OCI-LY7 (cell line): ENCODE data around the gene CADM2. TPM values are rescaled to one million over a fixed set of nuclear protein-coding genes. Genes with fewer than 3 reads are reported as not detected.

Experiments
- BruUV-seq: library from RNA; stranded (reverse); fragments of 400-500 nt; replicated peaks from 2 replicates; lab custom pipeline; 2021; lab: Mats Ljungman, UMichigan
- CTCF ChIA-PET: fragments of 300-600 bp; sonication (Branson Sonifier 250); formaldehyde crosslinking; loops from one replicate; lab custom pipeline; 2022; ENCODE audit warnings: antibody characterized with exemption; ENCODE audit not compliant: unreplicated experiment; lab: Charles Lee
- POLR2A ChIA-PET: fragments of 300-600 bp; sonication (Branson Sonifier 250); formaldehyde crosslinking; loops from one replicate; lab custom pipeline; 2022; ENCODE audit warnings: antibody characterized with exemption; lab: Charles Lee
- DNase-seq: peaks from one replicate; pipeline ENCODE4 v3.0.0-alpha.2; 2015; ENCODE audit warnings: low spot score
- H2AFZ ChIP-seq: fragments of 200-600 bp; sonication (generic), shearing (Covaris generic); 2 replicates; pipeline ENCODE4 v1.6.1; 2014; ENCODE audit warnings: mild to moderate bottlenecking, antibody characterized with exemption, low read length, moderate library complexity
- H3K27ac ChIP-seq: fragments of 200-600 bp; sonication (generic); 2 replicates; pipeline ENCODE4 v1.5.1; 2014; ENCODE audit warnings: mixed run types, low read depth, mild to moderate bottlenecking, moderate library complexity, low read length, inconsistent platforms; ENCODE audit not compliant: poor library complexity, severe bottlenecking
- H3K36me3 ChIP-seq: fragments of 200-600 bp; sonication (generic); 2 replicates; pipeline ENCODE4 v1.6.1; 2014; ENCODE audit warnings: mild to moderate bottlenecking, antibody characterized with exemption, low read length, moderate library complexity, mixed read lengths; ENCODE audit not compliant: insufficient read depth
- H3K4me1 ChIP-seq: fragments of 200-600 bp; sonication (generic); 2 replicates; pipeline ENCODE4 v1.5.1; 2014; ENCODE audit warnings: mild to moderate bottlenecking, low read length; ENCODE audit not compliant: insufficient read depth, poor library complexity, severe bottlenecking
- H3K4me2 ChIP-seq: fragments of 200-600 bp; sonication (generic); 2 replicates; pipeline ENCODE4 v1.6.1; 2014; ENCODE audit warnings: mild to moderate bottlenecking, low read length
- H3K4me3 ChIP-seq: fragments of 200-600 bp; sonication (generic); 2 replicates; pipeline ENCODE4 v1.5.1; 2014; ENCODE audit warnings: mild to moderate bottlenecking, low read depth, low read length; ENCODE audit not compliant: poor library complexity, severe bottlenecking
- H3K79me2 ChIP-seq: fragments of 200-600 bp; sonication (generic); 2 replicates; pipeline ENCODE4 v1.6.1; 2016; ENCODE audit warnings: low read depth, mild to moderate bottlenecking, low read length, moderate library complexity, mixed read lengths; ENCODE audit not compliant: insufficient read depth
- H3K9me2 ChIP-seq: fragments of 200-600 bp; sonication (generic); 2 replicates; pipeline ENCODE4 v1.6.1; 2016; ENCODE audit warnings: mild to moderate bottlenecking, low read length, mixed read lengths; ENCODE audit not compliant: insufficient read depth
- H3K9me3 ChIP-seq: fragments of 200-600 bp; sonication (generic); 2 replicates; pipeline ENCODE4 v1.6.1; 2014; ENCODE audit warnings: mild to moderate bottlenecking, mixed run types, low read length, mixed read lengths
- H4K20me1 ChIP-seq: fragments of 200-600 bp; sonication (generic); 2 replicates; pipeline ENCODE4 v1.6.1; 2014; ENCODE audit warnings: mild to moderate bottlenecking, antibody characterized with exemption, low read length, moderate library complexity, mixed read lengths; ENCODE audit not compliant: insufficient read depth
- EZH2phosphoT487 ChIP-seq: fragments of 200-600 bp; sonication (generic); IDR thresholded peaks from 2 replicates; pipeline ENCODE4 v1.6.1; 2018; ENCODE audit warnings: low read depth, borderline replicate concordance, mild to moderate bottlenecking, mixed run types, antibody characterized with exemption, low read length, moderate library complexity, mixed read lengths
- intact Hi-C: fragments of 100-400 bp; cut with micrococcal nuclease; formaldehyde crosslinking; loops from one replicate; pipeline ENCODE4 v1.10.0; 2022; ENCODE audit not compliant: unreplicated experiment
- total RNA-seq, 2 experiments: library from RNA; depleted of rRNA in 1 of 2; stranded (reverse); fragments of >200 nt in 1 of 2; shearing (Covaris generic) in 1 of 2; gene quantifications; 2 replicates each; pipeline ENCODE4 v1.2.3, GENCODE V29; 2014 to 2022
- TF ChIP-seq, protein P1 (sequence below): fragments of 200-600 bp; sonication (generic); conservative IDR thresholded peaks from 2 replicates; pipeline ENCODE4 v1.5.1; 2014; ENCODE audit warnings: mild to moderate bottlenecking, antibody characterized with exemption, low read length, moderate library complexity, mixed read lengths

Gene CADM2
- total RNA-seq, 2 experiments from 2014 or later, result not detected

DNA sequence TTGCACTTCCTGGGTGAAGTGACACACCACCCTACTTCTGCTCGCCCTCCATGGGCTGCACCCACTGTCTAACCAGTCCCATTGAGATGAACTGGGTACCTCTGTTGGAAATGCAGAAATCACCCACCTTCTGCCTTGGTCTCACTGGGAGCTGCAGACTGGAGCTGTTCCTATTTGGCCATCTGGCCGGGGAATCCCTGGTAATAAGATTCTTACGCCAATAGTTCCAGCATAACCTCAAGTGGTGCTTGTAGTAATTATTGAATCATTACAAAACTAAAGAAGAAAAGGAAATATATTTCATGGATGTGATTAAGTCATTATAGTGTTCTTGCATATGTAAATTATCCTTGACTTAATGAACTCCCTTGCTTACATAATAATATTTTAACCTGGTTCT is 841.9 kb downstream of the CADM2 start:
- H4K20me1 ChIP-seq, result no peaks in the 10 kb centered on the region
- H3K9me2 ChIP-seq, result no peaks in the 10 kb centered on the region
- H2AFZ ChIP-seq, result no peak overlapping the region
- CTCF ChIA-PET, result no interaction called here
- intact Hi-C loops, result no loop called here
- H3K9me3 ChIP-seq, result no peaks in the 10 kb centered on the region
- H3K4me1 ChIP-seq, result no peaks in the 10 kb centered on the region
- H3K4me2 ChIP-seq, result no peak overlapping the region
- DNase-seq, result no peak
- H3K36me3 ChIP-seq, result no peaks in the 10 kb centered on the region
- POLR2A ChIA-PET, result no interaction called here
- no peak overlapping the region for H3K4me3 ChIP-seq
- BruUV-seq, result no TSS peak
- no peak overlapping the region for H3K27ac ChIP-seq
- no peaks in the 10 kb centered on the region for H3K79me2 ChIP-seq
- no peak for TF ChIP-seq EZH2phosphoT487
- TF ChIP-seq, protein P1, sequence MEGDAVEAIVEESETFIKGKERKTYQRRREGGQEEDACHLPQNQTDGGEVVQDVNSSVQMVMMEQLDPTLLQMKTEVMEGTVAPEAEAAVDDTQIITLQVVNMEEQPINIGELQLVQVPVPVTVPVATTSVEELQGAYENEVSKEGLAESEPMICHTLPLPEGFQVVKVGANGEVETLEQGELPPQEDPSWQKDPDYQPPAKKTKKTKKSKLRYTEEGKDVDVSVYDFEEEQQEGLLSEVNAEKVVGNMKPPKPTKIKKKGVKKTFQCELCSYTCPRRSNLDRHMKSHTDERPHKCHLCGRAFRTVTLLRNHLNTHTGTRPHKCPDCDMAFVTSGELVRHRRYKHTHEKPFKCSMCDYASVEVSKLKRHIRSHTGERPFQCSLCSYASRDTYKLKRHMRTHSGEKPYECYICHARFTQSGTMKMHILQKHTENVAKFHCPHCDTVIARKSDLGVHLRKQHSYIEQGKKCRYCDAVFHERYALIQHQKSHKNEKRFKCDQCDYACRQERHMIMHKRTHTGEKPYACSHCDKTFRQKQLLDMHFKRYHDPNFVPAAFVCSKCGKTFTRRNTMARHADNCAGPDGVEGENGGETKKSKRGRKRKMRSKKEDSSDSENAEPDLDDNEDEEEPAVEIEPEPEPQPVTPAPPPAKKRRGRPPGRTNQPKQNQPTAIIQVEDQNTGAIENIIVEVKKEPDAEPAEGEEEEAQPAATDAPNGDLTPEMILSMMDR, result no peak

- Histone ChIP-seq H3K27ac (no peak overlapping the region), H3K4me3 (no peak overlapping the region), H3K9me3 (no peaks in the 10 kb centered on the region), H3K4me2 (no peak overlapping the region), H3K36me3 (no peaks in the 10 kb centered on the region), H3K4me1 (no peaks in the 10 kb centered on the region), H3K79me2 (no peaks in the 10 kb centered on the region), H4K20me1 (no peaks in the 10 kb centered on the region), H2AFZ (no peak overlapping the region), H3K9me2 (no peaks in the 10 kb centered on the region)
- BruUV-seq, result no TSS peak
- CTCF ChIA-PET, result no interaction called here
- TF ChIP-seq, protein P1, result peak; percentile 38; the same call in 1 of the 2 replicates
- TF ChIP-seq EZH2phosphoT487, result no peak
- intact Hi-C loops, result no loop called here
- POLR2A ChIA-PET, result no interaction called here
- peak; percentile 3 for DNase-seq
Measured at GRCh38 chr3:85801955-85802354, 843.2 kb downstream of the CADM2 start.

GRCh38 chr3:85808755-85809154 is 850.0 kb downstream of the CADM2 start:
- no peak overlapping the region for H2AFZ ChIP-seq
- H3K36me3 ChIP-seq, result no peaks in the 10 kb centered on the region
- intact Hi-C loops, result no loop called here
- ChIA-PET POLR2A (interaction anchor here (0.6 kb wide), 2 partner anchors 27 to 119 kb away, joined by 3 read pairs; no protein-coding TSS in a partner anchor), CTCF (no interaction called here)
- H3K9me2 ChIP-seq, result no peaks in the 10 kb centered on the region
- no peaks in the 10 kb centered on the region for H3K9me3 ChIP-seq
- no peak for TF ChIP-seq EZH2phosphoT487
- TF ChIP-seq, protein P1, result no peak
- no peaks in the 10 kb centered on the region for H3K4me1 ChIP-seq
- no peak overlapping the region for H3K4me3 ChIP-seq
- no peak overlapping the region for H3K4me2 ChIP-seq
- H4K20me1 ChIP-seq, result no peaks in the 10 kb centered on the region
- no peaks in the 10 kb centered on the region for H3K79me2 ChIP-seq
- DNase-seq, result no peak
- BruUV-seq, result no TSS peak
- H3K27ac ChIP-seq, result no peak overlapping the region
